Spleen (tissue), 11 donors: ENCODE results near the gene CXCR4. TPM values are rescaled to one million over a fixed set of nuclear protein-coding genes. Genes with fewer than 3 reads are reported as not detected.

Experiments used
- DNase-seq: peaks from one replicate; pipeline ENCODE4 v3.0.0-alpha.2; 2020
- H3K27ac ChIP-seq, 8 donors: fragments of 200-600 bp; sonication (generic) in 7 of 8; 1 replicate in 4 of 8; 2 replicates in 4 of 8; pipeline versions ENCODE4 v1.5.0 to v1.8.0; 2016 to 2021; ENCODE audit warnings: inconsistent platforms in 4 of 8, mild to moderate bottlenecking in 4 of 8, moderate library complexity in 1 of 8
- H3K27me3 ChIP-seq, 7 donors: fragments of 200-600 bp; sonication (generic) in 6 of 7; replicated peaks in 1 of 7; 1 replicate in 4 of 7; 2 replicates in 3 of 7; pipeline versions ENCODE4 v1.5.0 to v1.8.0; 2016 to 2021; ENCODE audit warnings: inconsistent platforms in 3 of 7, mild to moderate bottlenecking in 1 of 7
- H3K36me3 ChIP-seq, 6 donors: fragments of 200-600 bp; sonication (generic) in 5 of 6; 1 replicate in 4 of 6; 2 replicates in 2 of 6; pipeline versions ENCODE4 v1.5.0 to v1.8.0; 2016 to 2021; ENCODE audit warnings: inconsistent platforms in 2 of 6
- H3K4me1 ChIP-seq, 6 donors: fragments of 200-600 bp; sonication (generic) in 5 of 6; 1 replicate in 3 of 6; 2 replicates in 3 of 6; pipeline versions ENCODE4 v1.5.0 to v1.8.0; 2016 to 2021; ENCODE audit warnings: inconsistent platforms in 3 of 6
- H3K4me3 ChIP-seq, 8 donors: fragments of 200-600 bp; sonication (generic) in 7 of 8; 1 replicate in 4 of 8; 2 replicates in 4 of 8; pipeline versions ENCODE4 v1.5.0 to v1.8.0; 2016 to 2021; ENCODE audit warnings: inconsistent platforms in 4 of 8, mild to moderate bottlenecking in 4 of 8, moderate library complexity in 2 of 8
- H3K9me3 ChIP-seq, 8 donors: fragments of 200-600 bp; sonication (generic) in 7 of 8; 1 replicate in 4 of 8; 2 replicates in 4 of 8; pipeline versions ENCODE4 v1.5.0 to v1.8.0; 2016 to 2021; ENCODE audit warnings: inconsistent platforms in 4 of 8
- POLR2A ChIP-seq, 3 donors: fragments of 450-650 bp; IDR thresholded peaks; one replicate each; pipeline ENCODE4 v1.5.1; 2017; ENCODE audit warnings: antibody characterized with exemption in 3 of 3, mild to moderate bottlenecking in 1 of 3
- POLR2AphosphoS5 ChIP-seq, 3 donors: sonication (generic); formaldehyde crosslinking; IDR thresholded peaks; one replicate each; pipeline ENCODE4 v1.5.1; 2017; ENCODE audit warnings: antibody characterized with exemption in 3 of 3
- WGBS, 5 donors: extraction: QIAGEN DNeasy Blood & Tissue Kit in 3 of 5; methylation state at CpG; one replicate each; pipeline versions ENCODE4 v1.1.5 to v1.1.7; 2013 to 2018; 5-methylcytosine and 5-hydroxymethylcytosine counted together
- intact Hi-C: fragments of 100-400 bp; cut with DNase I; formaldehyde crosslinking; loops from one replicate; pipeline ENCODE4 v1.15.0; 2023; ENCODE audit warnings: low total_unique reads
- polyA plus RNA-seq, 3 donors: library from polyadenylated mRNA; stranded (reverse); fragments of 200-250 nt; gene quantifications; one replicate each; pipeline ENCODE4 v1.2.1, GENCODE V29; 2013
- total RNA-seq, 7 donors: library from RNA; depleted of rRNA in 3 of 7; stranded (reverse); fragments of >200 nt in 3 of 7; fragmentation: NEBNext Ultra II Directional in 4 of 7; extraction: Animal tissue kit (Norgen Biotek cat#: 25700) in 4 of 7; gene quantifications; one replicate each; pipeline versions ENCODE4 v1.1.0 to v1.2.1, GENCODE V29; 2016 to 2021
- TF ChIP-seq, protein P1 (sequence below), 11 experiments: fragments of 200-600 bp in 7 of 11; fragments of 450-650 bp in 4 of 11; sonication (generic) in 4 of 11; IDR thresholded peaks in 8 of 11; conservative IDR thresholded peaks in 3 of 11; 1 replicate in 7 of 11; 2 replicates in 4 of 11; pipeline versions ENCODE4 v1.4.0 to v1.8.0; 2016 to 2021; ENCODE audit warnings: antibody characterized with exemption in 11 of 11, inconsistent platforms in 4 of 11, mild to moderate bottlenecking in 1 of 11
- donor health status: healthy with polysubstance abuse.
- donor health status: DM: no; HTN: no; CAD: no; lungs with moderate emphysema.
- donor health status: DM: no; HTN: no; CAD: no.
- donor health status: Bipolar disorder and iron deficiency.
- donor health status: healthy.
- donor health status: DM: no; HTN: no; CAD: no.
- donor health status: DM: yes; HTN: yes; CAD: no.

CXCR4 gene
- total and polyA plus RNA-seq, 10 donors = 204 to 626 (median 310) TPM

GRCh38 chr2:136122661-136123060 lies 4.7 kb upstream of the CXCR4 start:
- intact Hi-C loops = no loop called here
- Histone ChIP-seq H3K27ac (peak overlapping the region in 5 of 8 donors; percentile 18 to 95 (median 91)), H3K27me3 (no peaks in the 10 kb centered on the region), H3K4me3 (no peak overlapping the region), H3K4me1 (peaks cover 14 to 92% (median 77%) of the 10 kb centered on the region in 6 donors), H3K9me3 (no peaks in the 10 kb centered on the region), H3K36me3 (no peaks in the 10 kb centered on the region)
- WGBS, 5 donors = 30 to 41% (median 34%) methylated on average over 3 of the region's 3 CpGs
- TF ChIP-seq POLR2AphosphoS5 (IDR thresholded peaks at IDR 0.05) = no peak
- TF ChIP-seq POLR2A (IDR thresholded peaks at IDR 0.05) = no peak
- TF ChIP-seq, protein P1, sequence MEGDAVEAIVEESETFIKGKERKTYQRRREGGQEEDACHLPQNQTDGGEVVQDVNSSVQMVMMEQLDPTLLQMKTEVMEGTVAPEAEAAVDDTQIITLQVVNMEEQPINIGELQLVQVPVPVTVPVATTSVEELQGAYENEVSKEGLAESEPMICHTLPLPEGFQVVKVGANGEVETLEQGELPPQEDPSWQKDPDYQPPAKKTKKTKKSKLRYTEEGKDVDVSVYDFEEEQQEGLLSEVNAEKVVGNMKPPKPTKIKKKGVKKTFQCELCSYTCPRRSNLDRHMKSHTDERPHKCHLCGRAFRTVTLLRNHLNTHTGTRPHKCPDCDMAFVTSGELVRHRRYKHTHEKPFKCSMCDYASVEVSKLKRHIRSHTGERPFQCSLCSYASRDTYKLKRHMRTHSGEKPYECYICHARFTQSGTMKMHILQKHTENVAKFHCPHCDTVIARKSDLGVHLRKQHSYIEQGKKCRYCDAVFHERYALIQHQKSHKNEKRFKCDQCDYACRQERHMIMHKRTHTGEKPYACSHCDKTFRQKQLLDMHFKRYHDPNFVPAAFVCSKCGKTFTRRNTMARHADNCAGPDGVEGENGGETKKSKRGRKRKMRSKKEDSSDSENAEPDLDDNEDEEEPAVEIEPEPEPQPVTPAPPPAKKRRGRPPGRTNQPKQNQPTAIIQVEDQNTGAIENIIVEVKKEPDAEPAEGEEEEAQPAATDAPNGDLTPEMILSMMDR (IDR thresholded peaks at IDR 0.05 in 8 of 11, conservative IDR thresholded peaks at IDR 0.05 in 3 of 11) = no peak
- no peak for DNase-seq

GRCh38 chr2:136121204-136121910 lies 3.4 kb upstream of the CXCR4 start:
- H3K27me3 ChIP-seq = peaks cover 0 to 9% (median 0%) of the 10 kb centered on the region in 7 donors
- H3K4me3 ChIP-seq = no peak overlapping the region
- DNase-seq = no peak
- H3K4me1 ChIP-seq = peaks cover 14 to 91% (median 76%) of the 10 kb centered on the region in 6 donors
- intact Hi-C loops = no loop called here
- no peaks in the 10 kb centered on the region for H3K9me3 ChIP-seq
- WGBS, 5 donors = 80 to 98% (median 92%) methylated on average over 3 of the region's 3 CpGs
- no peak for TF ChIP-seq POLR2A (IDR thresholded peaks at IDR 0.05)
- TF ChIP-seq, protein P1 (IDR thresholded peaks at IDR 0.05 in 8 of 11, conservative IDR thresholded peaks at IDR 0.05 in 3 of 11) = no peak
- TF ChIP-seq POLR2AphosphoS5 (IDR thresholded peaks at IDR 0.05) = no peak
- peaks cover 0 to 6% (median 0%) of the 10 kb centered on the region in 6 donors for H3K36me3 ChIP-seq
- peak overlapping the region in 3 of 8 donors; percentile 91 to 95 (median 93) for H3K27ac ChIP-seq

GRCh38 chr2:136119717-136120675 lies 2.0 kb upstream of the CXCR4 start:
- H3K27ac ChIP-seq = peak overlapping the region; percentile 53 to 98 (median 94)
- H3K4me1 ChIP-seq = peaks cover 11 to 91% (median 75%) of the 10 kb centered on the region in 6 donors
- no peak for DNase-seq
- peaks cover 0 to 20% (median 8%) of the 10 kb centered on the region in 6 donors for H3K36me3 ChIP-seq
- peak overlapping the region in 6 of 8 donors; percentile 64 to 89 (median 74) for H3K4me3 ChIP-seq
- TF ChIP-seq POLR2AphosphoS5 (IDR thresholded peaks at IDR 0.05) (no peak), POLR2A (IDR thresholded peaks at IDR 0.05) (no peak)
- TF ChIP-seq, protein P1 (IDR thresholded peaks at IDR 0.05 in 8 of 11, conservative IDR thresholded peaks at IDR 0.05 in 3 of 11) = no peak
- intact Hi-C loops = loop anchor here (10.0 kb wide), 1 partner anchor 255 kb away; no protein-coding TSS in a partner anchor
- no peaks in the 10 kb centered on the region for H3K9me3 ChIP-seq
- peaks cover 0 to 11% (median 4%) of the 10 kb centered on the region in 7 donors for H3K27me3 ChIP-seq
- 47 to 65% (median 50%) methylated on average over 16 of the region's 16 CpGs for WGBS, 5 donors
